Panc1 (cell line): Measurements from ENCODE around the gene NOL3. TPM values are rescaled to one million over a fixed set of nuclear protein-coding genes. Genes with fewer than 3 reads are reported as not detected.

Experiments used
- ATAC-seq: fragments of 200-7000 bp; cut with Tn5 transposase; 2 replicates; pipeline ENCODE4 v1.9.1; 2020; ENCODE audit warnings: mild to moderate bottlenecking, moderate library complexity
- BruUV-seq: library from RNA; stranded (reverse); fragments of 400-500 nt; replicated peaks from 2 replicates; lab custom pipeline; 2021; lab: Mats Ljungman, UMichigan
- CTCF ChIA-PET: fragments of 300-600 bp; sonication (Branson Sonifier 250); formaldehyde crosslinking; loops from one replicate; lab custom pipeline; 2022; ENCODE audit warnings: antibody characterized with exemption; lab: Charles Lee
- POLR2A ChIA-PET: fragments of 300-600 bp; sonication (Branson Sonifier 250); formaldehyde crosslinking; loops from one replicate; lab custom pipeline; 2022; ENCODE audit warnings: antibody characterized with exemption; lab: Charles Lee
- DNase-seq: peaks from one replicate; pipeline ENCODE4 v3.0.0-alpha.2; 2010; ENCODE audit warnings: low read depth, low spot score
- H3K27ac ChIP-seq: 2 replicates; pipeline ENCODE4 v1.5.1; 2011; ENCODE audit warnings: mild to moderate bottlenecking, low read length, inconsistent platforms
- H3K27me3 ChIP-seq: fragments of 200-500 bp; sonication (Bioruptor generic); 2 replicates; pipeline ENCODE4 v1.6.0; 2014; ENCODE audit warnings: low read length, inconsistent platforms; ENCODE audit not compliant: control insufficient read depth, insufficient read depth
- H3K36me3 ChIP-seq: fragments of 200-500 bp; sonication (Bioruptor generic); 2 replicates; pipeline ENCODE4 v1.5.1; 2014; ENCODE audit warnings: inconsistent platforms, mild to moderate bottlenecking, low read length, moderate library complexity; ENCODE audit not compliant: control insufficient read depth, insufficient read depth
- H3K4me1 ChIP-seq: 2 replicates; pipeline ENCODE4 v1.5.1; 2011; ENCODE audit warnings: inconsistent platforms, mild to moderate bottlenecking, low read length, moderate library complexity; ENCODE audit not compliant: control insufficient read depth, insufficient read depth
- H3K4me3 ChIP-seq, 2 experiments: 2 replicates each; pipeline ENCODE4 v1.5.1; 2011 to 2012; ENCODE audit warnings: low read depth in 2 of 2, low read length in 2 of 2, mild to moderate bottlenecking in 2 of 2, inconsistent platforms in 1 of 2, moderate library complexity in 1 of 2
- H3K9me3 ChIP-seq: fragments of 200-500 bp; sonication (Bioruptor generic); 2 replicates; pipeline ENCODE4 v1.5.1; 2014; ENCODE audit warnings: low read depth, mild to moderate bottlenecking, inconsistent platforms, low read length, moderate library complexity; ENCODE audit not compliant: control insufficient read depth, insufficient read depth
- POLR2AphosphoS5 ChIP-seq: IDR thresholded peaks from 2 replicates; pipeline ENCODE4 v1.6.1; 2012; ENCODE audit warnings: mild to moderate bottlenecking, low read depth, low read length, moderate library complexity
- REST ChIP-seq, 2 experiments: IDR thresholded peaks; 2 replicates each; pipeline ENCODE4 v1.6.1; 2011 to 2012; ENCODE audit warnings: low read depth in 2 of 2, control low read depth in 1 of 2, low read length in 1 of 2, mild to moderate bottlenecking in 1 of 2, moderate library complexity in 1 of 2; ENCODE audit not compliant: insufficient read depth in 1 of 2
- SIN3A ChIP-seq: IDR thresholded peaks from 2 replicates; pipeline ENCODE4 v1.6.1; 2012; ENCODE audit warnings: low read depth, mild to moderate bottlenecking, low read length, moderate library complexity, borderline replicate concordance; ENCODE audit not compliant: insufficient read depth
- TCF7L2 ChIP-seq: IDR thresholded peaks from 2 replicates; pipeline ENCODE4 v1.6.1; 2011; ENCODE audit warnings: mild to moderate bottlenecking, low read depth, low read length, inconsistent platforms
- in situ Hi-C: cut with HindIII; loops from 2 replicates; pipeline ENCODE4 v1.10.0; 2016; ENCODE audit warnings: low sequenced_read_pairs, low pct_unique_long_range_greater_than_20kb
- intact Hi-C: fragments of 100-400 bp; cut with micrococcal nuclease; formaldehyde crosslinking; loops from one replicate; pipeline ENCODE4 v1.10.0; 2022; ENCODE audit not compliant: unreplicated experiment
- total RNA-seq: library from RNA; stranded (reverse); gene quantifications from one replicate; pipeline ENCODE4 v1.2.1, GENCODE V29; 2021; ENCODE audit not compliant: unreplicated experiment
- TF ChIP-seq, protein P1 (sequence below): fragments of 450-650 bp; IDR thresholded peaks from 2 replicates; pipeline ENCODE4 v1.5.1; 2017; ENCODE audit warnings: mild to moderate bottlenecking

NOL3 gene
- total RNA-seq, 1 experiment from 2014 or later, result 27.9 TPM

DNA sequence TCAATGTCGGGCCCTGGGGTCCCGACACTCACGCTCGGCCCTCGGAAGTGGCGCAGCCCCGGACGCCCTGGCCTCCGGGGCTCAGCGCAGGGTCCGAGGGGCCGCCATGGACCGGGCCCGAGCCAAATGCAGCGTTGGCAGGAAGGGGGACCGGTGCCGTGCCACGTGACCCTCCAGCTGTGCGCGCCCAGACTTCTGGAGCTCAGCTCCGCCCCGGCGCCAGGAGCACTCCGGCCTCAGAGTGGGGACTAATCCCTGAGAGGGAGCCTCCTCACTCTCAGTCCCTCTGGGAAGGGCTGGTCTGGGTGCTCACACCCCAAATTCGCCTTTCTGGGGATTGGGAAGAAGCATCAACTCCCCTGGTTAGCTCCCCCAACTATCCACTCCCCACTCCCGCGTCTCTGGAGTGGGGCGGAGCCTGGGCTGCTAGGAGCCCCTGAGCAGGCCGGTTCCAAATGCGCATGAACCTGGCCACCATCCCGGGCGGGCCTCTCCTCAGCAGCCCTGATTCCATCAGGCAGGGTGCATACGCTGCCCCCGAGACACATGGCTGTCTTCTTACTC lies 19.4 kb upstream of the NOL3 start, which contains the start of gene B3GNT9:
Gene B3GNT9, minus strand, starts transcription at position 166 of the 564 bp plus-strand sequence. CDS start 513 bp downstream, outside the sequence.
- intact Hi-C loops, result loop anchor here (10.0 kb wide), 2 partner anchors 136 to 176 kb away; no protein-coding TSS in a partner anchor

GRCh38 chr16:67151431-67152097 lies 18.8 kb upstream of the NOL3 start:
- POLR2A ChIA-PET, result interaction anchor here (0.7 kb wide), 1 partner anchor 41 kb away, joined by 11 read pairs; no protein-coding TSS in a partner anchor

More for the DNA sequence above, 19.4 kb upstream of the NOL3 start, which contains the start of gene B3GNT9:
- CTCF ChIA-PET, result no interaction called here
- H3K27me3 ChIP-seq, result no peaks in the 10 kb centered on the region
- no peaks in the 10 kb centered on the region for H3K36me3 ChIP-seq
- no TSS peak for BruUV-seq
- peak; percentile 82 for ATAC-seq
- H3K9me3 ChIP-seq, result no peaks in the 10 kb centered on the region
- H3K4me3 ChIP-seq, result peak within 1 kb of the TSS; percentile 56 to 75
- H3K4me1 ChIP-seq, result peaks cover 6% of the 10 kb centered on the region
- in situ Hi-C loops, result no loop called here
- peak within 1 kb of the TSS; percentile 82 for H3K27ac ChIP-seq
- POLR2A ChIA-PET, result no interaction called here
- TF ChIP-seq REST (IDR thresholded peaks at IDR 0.05; ENCODE audit: insufficient read depth in 1 of 2, low read depth in 2 of 2, low read length in 1 of 2), result no peak
- peak; percentile 8; the same call in 1 of the 2 replicates for TF ChIP-seq POLR2AphosphoS5
- TF ChIP-seq TCF7L2, result no peak
- DNase-seq, result no peak

More at GRCh38 chr16:67151431-67152097, 18.8 kb upstream of the NOL3 start:
- DNase-seq (no peak), ATAC-seq (no peak)
- Histone ChIP-seq H3K36me3 (no peaks in the 10 kb centered on the region), H3K27me3 (no peaks in the 10 kb centered on the region), H3K4me1 (peaks cover 8% of the 10 kb centered on the region), H3K9me3 (no peaks in the 10 kb centered on the region), H3K4me3 (peak overlapping the region; percentile 56 to 75), H3K27ac (peak overlapping the region; percentile 82)
- intact Hi-C loops (loop anchor here (10.0 kb wide), 2 partner anchors 137 to 177 kb away; no protein-coding TSS in a partner anchor), in situ Hi-C loops (no loop called here)
- CTCF ChIA-PET, result interaction anchor here (1.0 kb wide), 1 partner anchor 8 kb away, joined by 13 read pairs; the partner anchor contains the start of genes FBXL8 and TRADD
- BruUV-seq, result no TSS peak
- TF ChIP-seq REST (IDR thresholded peaks at IDR 0.05; ENCODE audit: insufficient read depth in 1 of 2, low read depth in 2 of 2, low read length in 1 of 2) (no peak), POLR2AphosphoS5 (no peak), SIN3A (no peak), TCF7L2 (no peak)
- TF ChIP-seq, protein P1, sequence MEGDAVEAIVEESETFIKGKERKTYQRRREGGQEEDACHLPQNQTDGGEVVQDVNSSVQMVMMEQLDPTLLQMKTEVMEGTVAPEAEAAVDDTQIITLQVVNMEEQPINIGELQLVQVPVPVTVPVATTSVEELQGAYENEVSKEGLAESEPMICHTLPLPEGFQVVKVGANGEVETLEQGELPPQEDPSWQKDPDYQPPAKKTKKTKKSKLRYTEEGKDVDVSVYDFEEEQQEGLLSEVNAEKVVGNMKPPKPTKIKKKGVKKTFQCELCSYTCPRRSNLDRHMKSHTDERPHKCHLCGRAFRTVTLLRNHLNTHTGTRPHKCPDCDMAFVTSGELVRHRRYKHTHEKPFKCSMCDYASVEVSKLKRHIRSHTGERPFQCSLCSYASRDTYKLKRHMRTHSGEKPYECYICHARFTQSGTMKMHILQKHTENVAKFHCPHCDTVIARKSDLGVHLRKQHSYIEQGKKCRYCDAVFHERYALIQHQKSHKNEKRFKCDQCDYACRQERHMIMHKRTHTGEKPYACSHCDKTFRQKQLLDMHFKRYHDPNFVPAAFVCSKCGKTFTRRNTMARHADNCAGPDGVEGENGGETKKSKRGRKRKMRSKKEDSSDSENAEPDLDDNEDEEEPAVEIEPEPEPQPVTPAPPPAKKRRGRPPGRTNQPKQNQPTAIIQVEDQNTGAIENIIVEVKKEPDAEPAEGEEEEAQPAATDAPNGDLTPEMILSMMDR, result no peak
